Transverse colon (tissue), 4 donors: ENCODE measurements around the gene TMEM245. TPM values are rescaled to one million over a fixed set of nuclear protein-coding genes. Genes with fewer than 3 reads are reported as not detected.
A peak's percentile ranks its signal among the peaks of the same experiment; 100 is the strongest.

ENCODE experiments used
- DNase-seq: peaks from one replicate; pipeline ENCODE4 v3.0.0-alpha.2; 2019
- H3K27ac ChIP-seq, 4 donors: fragments of 200-600 bp; sonication (generic); 2 replicates each; pipeline ENCODE4 v1.5.1; 2016 to 2018; ENCODE audit warnings: inconsistent platforms in 4 of 4
- H3K27me3 ChIP-seq: fragments of 200-600 bp; sonication (generic); 2 replicates; pipeline ENCODE4 v1.5.1; 2017; ENCODE audit warnings: inconsistent platforms
- H3K36me3 ChIP-seq, 4 donors: fragments of 200-600 bp; sonication (generic); 2 replicates each; pipeline ENCODE4 v1.5.1; 2017 to 2019; ENCODE audit warnings: inconsistent platforms in 4 of 4
- H3K4me1 ChIP-seq, 4 donors: fragments of 200-600 bp; sonication (generic); 2 replicates each; pipeline ENCODE4 v1.5.1; 2017 to 2020; ENCODE audit warnings: inconsistent platforms in 4 of 4
- H3K4me3 ChIP-seq, 4 donors: fragments of 200-600 bp; sonication (generic); 1 replicate in 1 of 4; 2 replicates in 3 of 4; pipeline versions ENCODE4 v1.5.1 to v1.6.1; 2017 to 2019; ENCODE audit warnings: inconsistent platforms in 4 of 4
- H3K9me3 ChIP-seq, 2 donors: fragments of 200-600 bp; sonication (generic); 2 replicates each; pipeline ENCODE4 v1.5.1; 2017 to 2019; ENCODE audit warnings: inconsistent platforms in 2 of 2
- EP300 ChIP-seq: sonication (generic); formaldehyde crosslinking; IDR thresholded peaks from one replicate; pipeline ENCODE4 v1.6.1; 2017; ENCODE audit warnings: antibody characterized with exemption, low read depth
- POLR2A ChIP-seq: fragments of 450-650 bp; IDR thresholded peaks from one replicate; pipeline ENCODE4 v1.6.1; 2016; ENCODE audit warnings: antibody characterized with exemption, mild to moderate bottlenecking, moderate library complexity
- POLR2AphosphoS5 ChIP-seq, 3 donors: sonication (generic); formaldehyde crosslinking; IDR thresholded peaks; one replicate each; pipeline ENCODE4 v1.6.1; 2016; ENCODE audit warnings: antibody characterized with exemption in 3 of 3
- WGBS, 2 donors: methylation state at CpG; one replicate each; pipeline ENCODE4 v1.1.5; 2018; ENCODE audit warnings: low coverage in 1 of 2; 5-methylcytosine and 5-hydroxymethylcytosine counted together
- in situ Hi-C, 4 donors: fragments of 200-750 bp; cut with MboI; loops; one replicate each; pipeline versions ENCODE4 v1.15.0 to v1.15.1; 2017; ENCODE audit warnings: low sequenced_read_pairs in 3 of 4, low pct_ligation_motif_present in 1 of 4, low pct_unique_long_range_greater_than_20kb in 1 of 4
- intact Hi-C: fragments of 100-400 bp; cut with DNase I; formaldehyde crosslinking; loops from one replicate; pipeline ENCODE4 v1.15.1; 2023; ENCODE audit warnings: low total_unique reads
- total RNA-seq, 4 donors: library from RNA; depleted of rRNA; stranded (reverse); fragments of >200 nt; gene quantifications; one replicate each; pipeline ENCODE4 v1.1.0, GENCODE V29; 2016
- TF ChIP-seq, protein P1 (sequence below), 5 experiments: fragments of 200-600 bp in 3 of 5; fragments of 450-650 bp in 2 of 5; sonication (generic) in 3 of 5; IDR thresholded peaks; 1 replicate in 2 of 5; 2 replicates in 3 of 5; pipeline ENCODE4 v1.5.1; 2016 to 2017; ENCODE audit warnings: antibody characterized with exemption in 5 of 5, inconsistent platforms in 3 of 5, mild to moderate bottlenecking in 2 of 5, moderate library complexity in 1 of 5

The TMEM245 gene
- total RNA-seq, 4 donors from 2014 or later, result 28.5 to 63.6 (median 58.7) TPM

DNA sequence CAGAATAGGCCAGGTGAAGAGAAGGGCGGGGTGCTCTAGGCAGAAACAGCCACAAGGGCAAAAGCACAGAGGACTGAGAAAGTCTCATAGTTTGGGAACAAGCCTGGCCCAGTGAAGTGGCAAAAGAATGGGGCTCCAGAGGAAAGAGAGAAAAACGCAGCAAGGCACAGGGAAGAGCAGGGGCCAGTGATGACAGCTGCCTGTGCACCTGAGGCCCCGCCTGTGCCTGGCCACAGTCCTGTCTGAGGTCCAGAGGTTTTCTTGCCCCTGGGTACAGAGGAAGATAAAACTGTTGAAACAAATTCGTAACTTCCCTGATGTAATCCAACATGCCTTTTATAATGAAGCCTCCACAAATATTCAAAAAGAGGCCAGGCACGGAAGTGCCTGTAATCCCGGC, 25.3 kb upstream of the TMEM245 start:
- Histone ChIP-seq H3K4me3 (no peak overlapping the region), H3K27ac (no peak overlapping the region), H3K36me3 (no peaks in the 10 kb centered on the region), H3K27me3 (no peaks in the 10 kb centered on the region), H3K4me1 (peaks cover 0 to 2% (median 0%) of the 10 kb centered on the region in 4 donors), H3K9me3 (no peaks in the 10 kb centered on the region)
- WGBS, 2 donors, result 76 to 80% methylated on average over 5 to 6 of the region's 6 CpGs
- in situ Hi-C loops, result no loop called here
- intact Hi-C loops, result loop anchor here (1.0 kb wide), 1 partner anchor 11 kb away; no protein-coding TSS in a partner anchor
- no peak for DNase-seq
- TF ChIP-seq EP300, result no peak
- TF ChIP-seq, protein P1, sequence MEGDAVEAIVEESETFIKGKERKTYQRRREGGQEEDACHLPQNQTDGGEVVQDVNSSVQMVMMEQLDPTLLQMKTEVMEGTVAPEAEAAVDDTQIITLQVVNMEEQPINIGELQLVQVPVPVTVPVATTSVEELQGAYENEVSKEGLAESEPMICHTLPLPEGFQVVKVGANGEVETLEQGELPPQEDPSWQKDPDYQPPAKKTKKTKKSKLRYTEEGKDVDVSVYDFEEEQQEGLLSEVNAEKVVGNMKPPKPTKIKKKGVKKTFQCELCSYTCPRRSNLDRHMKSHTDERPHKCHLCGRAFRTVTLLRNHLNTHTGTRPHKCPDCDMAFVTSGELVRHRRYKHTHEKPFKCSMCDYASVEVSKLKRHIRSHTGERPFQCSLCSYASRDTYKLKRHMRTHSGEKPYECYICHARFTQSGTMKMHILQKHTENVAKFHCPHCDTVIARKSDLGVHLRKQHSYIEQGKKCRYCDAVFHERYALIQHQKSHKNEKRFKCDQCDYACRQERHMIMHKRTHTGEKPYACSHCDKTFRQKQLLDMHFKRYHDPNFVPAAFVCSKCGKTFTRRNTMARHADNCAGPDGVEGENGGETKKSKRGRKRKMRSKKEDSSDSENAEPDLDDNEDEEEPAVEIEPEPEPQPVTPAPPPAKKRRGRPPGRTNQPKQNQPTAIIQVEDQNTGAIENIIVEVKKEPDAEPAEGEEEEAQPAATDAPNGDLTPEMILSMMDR (IDR thresholded peaks at IDR 0.05), result no peak
- TF ChIP-seq POLR2A, result no peak
- no peak for TF ChIP-seq POLR2AphosphoS5 (IDR thresholded peaks at IDR 0.05)

DNA sequence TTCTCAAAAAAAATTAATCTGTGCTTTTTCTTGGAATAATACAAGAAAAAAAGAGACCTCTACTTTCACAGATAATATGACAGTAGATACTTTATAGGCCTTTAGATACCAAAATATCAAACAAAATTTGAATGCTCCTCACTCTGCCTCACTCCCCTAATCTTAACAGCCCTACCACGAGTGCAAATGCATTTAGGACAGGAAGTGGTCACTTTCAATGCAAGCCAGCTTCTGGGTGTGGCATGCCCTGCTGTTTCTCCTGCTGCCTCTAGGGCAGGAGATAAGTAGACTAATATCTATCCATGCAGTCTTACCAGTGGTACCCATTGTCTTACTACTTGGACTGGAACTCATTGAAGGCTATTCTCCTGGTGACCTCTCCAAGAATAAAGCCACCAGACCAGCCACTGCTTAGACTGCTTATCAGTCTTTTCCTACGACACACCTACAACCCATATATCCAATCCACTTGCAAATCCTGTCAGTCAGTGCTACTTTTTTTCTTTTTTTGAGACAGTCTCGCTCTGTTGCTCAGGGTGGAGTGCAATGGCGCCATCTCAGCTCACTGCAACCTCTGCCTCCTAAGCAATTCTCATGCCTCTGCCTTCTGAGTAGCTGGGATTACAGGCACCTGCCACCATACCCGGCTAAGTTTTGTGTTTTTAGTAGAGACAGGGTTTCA, 24.3 kb upstream of the TMEM245 start:
- TF ChIP-seq EP300 (no peak), POLR2A (no peak), POLR2AphosphoS5 (IDR thresholded peaks at IDR 0.05) (no peak)
- TF ChIP-seq, protein P1 (IDR thresholded peaks at IDR 0.05), result peak in 4 of 5 experiments; percentile 30 to 43 (median 40)
- H3K36me3 ChIP-seq, result no peaks in the 10 kb centered on the region
- no peak overlapping the region for H3K4me3 ChIP-seq
- no peaks in the 10 kb centered on the region for H3K27me3 ChIP-seq
- H3K4me1 ChIP-seq, result no peaks in the 10 kb centered on the region
- H3K9me3 ChIP-seq, result no peaks in the 10 kb centered on the region
- no peak for DNase-seq
- no peak overlapping the region for H3K27ac ChIP-seq
- intact Hi-C loops (no loop called here), in situ Hi-C loops (no loop called here)
- WGBS, 2 donors, result 36 to 67% methylated on average over 2 to 5 of the region's 5 CpGs

DNA sequence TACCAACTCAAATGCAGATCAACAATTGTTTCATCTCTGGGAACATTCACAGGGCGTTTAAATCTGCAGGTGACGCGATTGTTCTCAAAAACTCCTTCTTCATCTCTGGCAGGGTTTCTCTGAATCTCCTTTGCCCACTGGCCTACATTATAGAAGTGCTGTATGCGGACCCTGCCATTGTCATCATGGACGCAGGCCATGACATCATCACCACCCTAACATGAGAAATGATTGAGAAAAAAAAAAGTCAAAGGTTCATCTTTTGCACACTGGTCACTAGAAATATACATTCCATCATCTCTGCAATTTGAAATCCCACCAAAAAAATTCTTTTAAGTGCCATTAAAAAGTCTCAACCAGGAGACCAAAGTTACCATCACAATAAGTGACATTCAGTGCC, 21.6 kb upstream of the TMEM245 start:
- Histone ChIP-seq H3K4me3 (no peak overlapping the region), H3K36me3 (no peaks in the 10 kb centered on the region), H3K27ac (no peak overlapping the region), H3K9me3 (no peaks in the 10 kb centered on the region), H3K4me1 (no peaks in the 10 kb centered on the region), H3K27me3 (no peaks in the 10 kb centered on the region)
- intact Hi-C loops, result no loop called here
- in situ Hi-C loops, result no loop called here
- TF ChIP-seq EP300 (no peak), POLR2AphosphoS5 (IDR thresholded peaks at IDR 0.05) (no peak)
- DNase-seq, result no peak
- 91 to 94% methylated on average over 5 of the region's 5 CpGs for WGBS, 2 donors

DNA sequence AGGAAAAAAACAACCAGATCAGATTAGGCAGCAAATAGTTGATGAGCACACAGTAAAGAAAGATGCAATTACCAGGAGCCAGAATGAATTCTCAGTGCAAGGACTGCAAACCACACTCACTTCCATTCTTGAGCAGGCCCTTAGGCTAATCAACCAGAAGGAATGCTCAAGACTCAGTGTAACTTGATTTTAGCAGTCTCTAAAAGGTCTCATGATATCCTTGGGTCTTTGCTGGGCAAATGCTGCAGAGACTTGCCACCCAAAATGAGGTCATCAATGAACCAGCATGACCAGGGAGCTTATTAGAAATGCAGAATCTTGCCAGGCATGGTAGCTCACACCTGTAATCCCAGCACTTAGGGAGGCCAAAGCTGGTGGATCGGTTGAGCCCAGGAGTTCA, 20.1 kb upstream of the TMEM245 start:
- Histone ChIP-seq H3K27me3 (no peaks in the 10 kb centered on the region), H3K9me3 (no peaks in the 10 kb centered on the region), H3K27ac (no peak overlapping the region), H3K36me3 (no peaks in the 10 kb centered on the region), H3K4me1 (no peaks in the 10 kb centered on the region), H3K4me3 (no peak overlapping the region)
- in situ Hi-C loops (no loop called here), intact Hi-C loops (no loop called here)
- TF ChIP-seq POLR2A, result no peak
- no peak for TF ChIP-seq POLR2AphosphoS5 (IDR thresholded peaks at IDR 0.05)
- TF ChIP-seq, protein P1 (IDR thresholded peaks at IDR 0.05), result no peak
- no peak for TF ChIP-seq EP300
- WGBS, 2 donors, result 94% methylated on average over 1 of the region's 1 CpG; no CpG with 5 or more reads in 1 of the 2 donors
- no peak for DNase-seq
